DMS114 treated with DMSO at 0.1 percent for 48 hours (cell line): ENCODE results near the gene KAZN.

Experiments used
- DNase-seq: peaks from one replicate; lab custom pipeline; 2025; ENCODE audit not compliant: unreplicated experiment; lab: John Stamatoyannopoulos, UW

Gene KAZN

GRCh38 chr1:15042866-15043265 lies 444.4 kb downstream of the KAZN start:
- DNase-seq, result no peak

DNA sequence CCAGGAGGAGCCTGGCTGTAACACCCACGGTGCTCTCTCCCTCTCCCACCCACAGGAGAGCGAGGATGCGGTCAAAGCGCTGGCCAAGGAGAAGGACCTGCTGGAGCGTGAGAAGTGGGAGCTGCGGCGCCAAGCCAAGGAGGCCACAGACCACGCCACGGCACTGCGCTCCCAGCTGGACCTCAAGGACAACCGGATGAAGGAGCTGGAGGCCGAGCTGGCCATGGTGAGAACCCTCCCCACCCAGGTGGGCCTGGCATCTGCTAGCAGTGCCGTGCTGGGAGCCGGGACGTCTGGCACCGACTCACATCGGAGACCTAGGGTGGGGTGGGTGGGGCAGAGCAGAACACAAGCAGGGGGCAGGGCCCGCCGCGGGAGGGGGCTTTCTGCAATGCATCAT lies 445.4 kb downstream of the KAZN start:
- no peak for DNase-seq

- DNase-seq, result no peak
These were observed 446.6 kb downstream of the KAZN start for GRCh38 chr1:15045123-15045522.

GRCh38 chr1:15046487-15047165 lies 448.1 kb downstream of the KAZN start:
- DNase-seq, result peak; percentile 24

DNA sequence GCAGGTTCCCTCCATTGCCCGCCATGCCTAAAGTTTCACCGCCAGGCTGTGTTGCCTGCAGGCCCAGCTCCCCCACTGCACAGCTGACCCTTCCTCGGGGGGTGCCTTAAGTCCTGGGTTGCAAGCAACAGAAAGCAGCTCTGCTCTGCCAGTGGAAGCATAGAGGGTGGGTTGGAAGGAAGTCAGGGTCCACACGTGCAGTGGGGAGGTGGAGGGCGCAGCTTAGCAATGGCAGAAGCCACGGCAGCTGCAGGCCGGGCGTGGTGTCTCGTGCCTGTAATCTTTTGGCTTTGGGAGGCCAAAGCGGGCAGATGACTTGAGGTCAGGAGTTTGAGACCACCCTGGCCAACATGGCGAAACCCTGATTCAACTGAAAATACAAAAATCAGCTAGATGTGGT lies 448.8 kb downstream of the KAZN start:
- no peak for DNase-seq

- no peak for DNase-seq
These were observed 450.0 kb downstream of the KAZN start for GRCh38 chr1:15048437-15048980.

- DNase-seq, result no peak
These were observed 450.6 kb downstream of the KAZN start for GRCh38 chr1:15049067-15049466.

GRCh38 chr1:15051882-15052528 lies 453.5 kb downstream of the KAZN start:
- DNase-seq, result no peak

DNA sequence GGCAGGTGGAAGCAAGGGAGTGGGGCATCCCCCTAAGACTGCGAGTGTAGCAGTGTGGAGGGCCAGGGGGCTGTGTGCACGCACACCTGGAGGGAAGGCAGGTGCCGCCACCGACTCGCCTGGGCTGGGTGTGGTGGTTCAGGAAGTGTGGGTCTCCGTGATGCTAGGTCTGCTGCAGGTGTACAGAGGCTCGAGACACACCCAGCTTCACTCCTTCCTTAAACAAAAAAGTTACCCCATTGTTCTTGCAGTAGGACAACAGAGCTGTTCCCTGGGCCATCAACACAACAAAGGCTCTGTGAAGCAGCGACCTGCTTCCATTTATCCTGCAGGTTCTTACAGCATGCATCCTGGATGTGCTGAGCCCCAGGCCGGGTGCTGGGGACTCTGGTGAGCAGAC lies 454.7 kb downstream of the KAZN start:
- DNase-seq, result no peak

DNA sequence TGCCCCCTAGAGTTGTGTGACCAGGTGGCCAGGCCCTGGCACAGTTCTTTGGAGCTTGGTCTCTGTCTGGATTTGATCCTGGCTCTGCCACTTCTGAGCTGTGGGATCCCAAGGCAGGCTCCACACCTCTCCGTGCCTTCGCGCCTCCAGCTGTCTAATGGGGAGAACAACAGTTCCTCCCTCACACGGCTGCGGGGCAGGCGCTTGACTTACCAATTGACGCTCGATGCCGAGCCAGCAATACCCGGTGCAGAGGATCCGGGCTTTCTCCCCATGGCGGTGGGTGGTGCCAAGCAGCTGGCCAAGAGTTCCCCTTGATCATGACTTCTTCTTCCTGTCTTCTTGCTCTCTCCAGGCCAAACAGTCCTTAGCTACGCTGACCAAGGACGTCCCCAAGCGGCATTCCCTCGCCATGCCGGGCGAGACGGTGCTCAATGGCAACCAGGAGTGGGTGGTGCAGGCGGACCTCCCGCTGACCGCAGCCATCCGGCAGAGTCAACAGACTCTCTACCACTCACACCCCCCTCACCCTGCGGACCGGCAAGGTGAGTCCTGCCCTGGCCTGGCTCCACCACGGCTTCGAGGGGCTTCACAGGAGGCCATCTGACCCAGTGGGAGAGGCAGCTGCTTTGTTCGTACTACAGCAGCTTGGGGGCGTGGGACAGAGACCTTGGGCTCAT lies 457.4 kb downstream of the KAZN start:
- DNase-seq, result no peak

- no peak for DNase-seq
These were observed 458.2 kb downstream of the KAZN start for GRCh38 chr1:15056515-15057285.

GRCh38 chr1:15057834-15058233 lies 459.3 kb downstream of the KAZN start:
- no peak for DNase-seq

DNA sequence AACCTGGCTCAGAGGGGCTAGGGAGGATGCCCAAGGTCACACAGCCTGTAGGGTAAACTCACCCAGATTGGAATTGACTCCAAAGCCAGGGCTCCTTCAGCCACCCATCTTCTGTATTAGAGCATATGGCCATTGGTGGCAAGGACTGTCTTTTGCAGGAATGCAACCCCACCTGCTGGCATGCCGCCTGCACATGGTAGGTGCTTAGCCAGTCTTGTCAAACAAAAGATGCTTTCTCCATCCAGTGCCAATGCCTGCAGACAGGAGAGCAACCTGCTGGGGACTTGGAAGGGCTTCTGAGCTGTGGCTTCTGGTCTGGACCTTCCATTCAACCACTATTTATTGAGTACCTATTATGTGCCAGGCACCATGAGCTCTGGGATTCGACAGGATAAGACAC lies 459.8 kb downstream of the KAZN start:
- no peak for DNase-seq

GRCh38 chr1:15060104-15060503 lies 461.6 kb downstream of the KAZN start:
- no peak for DNase-seq

GRCh38 chr1:15062479-15063099 lies 464.1 kb downstream of the KAZN start:
- DNase-seq, result no peak

GRCh38 chr1:15063346-15063745 lies 464.9 kb downstream of the KAZN start:
- DNase-seq, result no peak

DNA sequence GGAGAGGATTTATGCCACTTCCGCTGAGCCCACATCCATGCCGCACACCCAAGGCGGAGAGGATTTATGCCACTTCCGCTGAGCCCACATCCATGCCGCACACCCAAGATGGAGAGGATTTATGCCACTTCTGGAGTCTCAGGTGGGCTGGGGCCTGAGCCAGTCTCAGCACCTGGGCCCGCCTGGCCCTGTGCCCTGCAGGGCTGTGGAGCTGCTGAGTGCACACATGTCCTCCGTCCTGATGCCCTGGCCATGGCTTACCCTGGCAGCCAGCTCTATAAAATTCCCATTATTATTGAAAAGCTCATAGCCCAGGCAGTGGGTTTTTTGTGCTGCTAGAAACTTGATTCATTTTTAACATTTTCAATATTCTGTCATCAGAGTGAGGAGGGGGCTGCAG lies 465.3 kb downstream of the KAZN start:
- no peak for DNase-seq

- DNase-seq, result no peak
These were observed 465.9 kb downstream of the KAZN start for GRCh38 chr1:15064217-15064929.

GRCh38 chr1:15065291-15065690 lies 466.8 kb downstream of the KAZN start:
- no peak for DNase-seq

- no peak for DNase-seq
These were observed 467.3 kb downstream of the KAZN start for GRCh38 chr1:15065736-15066135.
